Measurements from ENCODE around the gene AHCYL1.

GRCh38 chr1:109986054-109986444, 1.5 kb downstream of the AHCYL1 start:
- no peak for TF ChIP-seq POLR2A (IDR thresholded peaks at IDR 0.05)
- TF ChIP-seq, protein P1, sequence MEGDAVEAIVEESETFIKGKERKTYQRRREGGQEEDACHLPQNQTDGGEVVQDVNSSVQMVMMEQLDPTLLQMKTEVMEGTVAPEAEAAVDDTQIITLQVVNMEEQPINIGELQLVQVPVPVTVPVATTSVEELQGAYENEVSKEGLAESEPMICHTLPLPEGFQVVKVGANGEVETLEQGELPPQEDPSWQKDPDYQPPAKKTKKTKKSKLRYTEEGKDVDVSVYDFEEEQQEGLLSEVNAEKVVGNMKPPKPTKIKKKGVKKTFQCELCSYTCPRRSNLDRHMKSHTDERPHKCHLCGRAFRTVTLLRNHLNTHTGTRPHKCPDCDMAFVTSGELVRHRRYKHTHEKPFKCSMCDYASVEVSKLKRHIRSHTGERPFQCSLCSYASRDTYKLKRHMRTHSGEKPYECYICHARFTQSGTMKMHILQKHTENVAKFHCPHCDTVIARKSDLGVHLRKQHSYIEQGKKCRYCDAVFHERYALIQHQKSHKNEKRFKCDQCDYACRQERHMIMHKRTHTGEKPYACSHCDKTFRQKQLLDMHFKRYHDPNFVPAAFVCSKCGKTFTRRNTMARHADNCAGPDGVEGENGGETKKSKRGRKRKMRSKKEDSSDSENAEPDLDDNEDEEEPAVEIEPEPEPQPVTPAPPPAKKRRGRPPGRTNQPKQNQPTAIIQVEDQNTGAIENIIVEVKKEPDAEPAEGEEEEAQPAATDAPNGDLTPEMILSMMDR (IDR thresholded peaks at IDR 0.05) = no peak
